B cell (primary cell): ENCODE data around the gene EEF1AKMT3.

Experiments
- EZH2 ChIP-seq: IDR thresholded peaks from 2 replicates; pipeline ENCODE4 v1.6.1; 2012; ENCODE audit warnings: borderline replicate concordance, low read depth, mild to moderate bottlenecking, moderate library complexity, low read length; ENCODE audit not compliant: insufficient read depth, poor library complexity, severe bottlenecking
- TF ChIP-seq, protein P1 (sequence below): fragments of 200-600 bp; IDR thresholded peaks from one replicate; pipeline ENCODE4 v1.8.0; 2022; ENCODE audit warnings: antibody characterized with exemption, mild to moderate bottlenecking

DNA sequence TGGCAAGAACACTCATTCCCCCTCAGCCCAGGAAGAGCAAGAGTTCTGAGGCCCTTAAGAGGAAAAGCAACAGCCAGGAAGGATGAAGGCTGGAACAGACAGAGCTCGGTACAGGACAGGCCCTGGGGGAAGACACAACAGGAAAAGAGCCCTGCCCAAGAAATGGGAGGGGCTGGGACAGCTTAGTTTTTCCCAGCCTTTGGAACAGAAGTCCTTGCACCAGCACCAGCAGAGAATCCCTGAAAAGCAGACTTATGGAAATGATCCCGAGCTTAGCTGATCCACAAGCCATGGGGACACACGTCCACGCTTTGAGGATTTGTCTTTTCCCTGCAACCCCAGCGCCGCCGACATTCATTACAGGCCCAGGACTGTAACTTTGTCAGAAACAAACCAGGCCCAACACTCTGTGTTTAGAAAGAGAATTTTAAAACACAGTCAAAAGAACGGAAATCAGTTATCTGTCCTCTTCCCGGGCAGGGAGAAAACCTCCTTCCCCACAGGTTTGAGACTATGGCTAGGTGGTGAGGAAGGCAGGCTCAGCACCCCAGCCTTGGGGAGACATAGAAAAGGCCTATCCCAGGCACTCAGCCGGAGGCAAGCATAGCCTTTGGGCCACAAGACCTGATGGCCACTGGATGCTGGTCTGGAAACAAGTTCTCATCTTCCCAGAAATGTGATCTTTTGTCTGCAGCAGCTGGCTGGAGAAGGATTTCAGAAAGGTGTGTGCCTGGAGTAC, 50.1 kb downstream of the EEF1AKMT3 start:
- TF ChIP-seq, protein P1, sequence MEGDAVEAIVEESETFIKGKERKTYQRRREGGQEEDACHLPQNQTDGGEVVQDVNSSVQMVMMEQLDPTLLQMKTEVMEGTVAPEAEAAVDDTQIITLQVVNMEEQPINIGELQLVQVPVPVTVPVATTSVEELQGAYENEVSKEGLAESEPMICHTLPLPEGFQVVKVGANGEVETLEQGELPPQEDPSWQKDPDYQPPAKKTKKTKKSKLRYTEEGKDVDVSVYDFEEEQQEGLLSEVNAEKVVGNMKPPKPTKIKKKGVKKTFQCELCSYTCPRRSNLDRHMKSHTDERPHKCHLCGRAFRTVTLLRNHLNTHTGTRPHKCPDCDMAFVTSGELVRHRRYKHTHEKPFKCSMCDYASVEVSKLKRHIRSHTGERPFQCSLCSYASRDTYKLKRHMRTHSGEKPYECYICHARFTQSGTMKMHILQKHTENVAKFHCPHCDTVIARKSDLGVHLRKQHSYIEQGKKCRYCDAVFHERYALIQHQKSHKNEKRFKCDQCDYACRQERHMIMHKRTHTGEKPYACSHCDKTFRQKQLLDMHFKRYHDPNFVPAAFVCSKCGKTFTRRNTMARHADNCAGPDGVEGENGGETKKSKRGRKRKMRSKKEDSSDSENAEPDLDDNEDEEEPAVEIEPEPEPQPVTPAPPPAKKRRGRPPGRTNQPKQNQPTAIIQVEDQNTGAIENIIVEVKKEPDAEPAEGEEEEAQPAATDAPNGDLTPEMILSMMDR, result no peak
- no peak for TF ChIP-seq EZH2
